Measurements from ENCODE around the gene RAB26. TPM values are rescaled to one million over a fixed set of nuclear protein-coding genes. Genes with fewer than 3 reads are reported as not detected.

Gene RAB26
- total and polyA plus RNA-seq, 2 of the 13 experiments (the other 11 are each of a cell fraction or from before 2014, with no cell fraction given): 0.86 to 3.6 TPM

- Histone ChIP-seq H3K27me3 (ENCODE audit: control insufficient read depth in 1 of 2, insufficient read depth in 2 of 2, low read length in 2 of 2) (no peaks in the 10 kb centered on the region), H3K27ac (ENCODE audit: extremely low read length, insufficient read depth, low read length) (no peak overlapping the region), H4K20me1 (ENCODE audit: insufficient read depth, low read length) (no peaks in the 10 kb centered on the region), H3K36me3 (replicated peaks in 1 of 2; ENCODE audit: control insufficient read depth in 1 of 2, insufficient read depth in 2 of 2, low read length in 2 of 2) (peaks cover 7 to 26% of the 10 kb centered on the region in 2 experiments; a peak in 2 of 5 replicates), H2AFZ (ENCODE audit: low read length) (no peak overlapping the region), H3K9ac (ENCODE audit: insufficient read depth, low read depth, low read length) (no peak overlapping the region), H3K4me1 (ENCODE audit: insufficient read depth, low read length) (peaks cover 10% of the 10 kb centered on the region), H3K9me3 (ENCODE audit: low read length) (no peaks in the 10 kb centered on the region), H3K4me3 (replicated peaks in 1 of 3; ENCODE audit: insufficient read depth in 1 of 3, low read depth in 2 of 3, low read length in 3 of 3) (no peak overlapping the region), H3K79me2 (ENCODE audit: insufficient read depth, low read length) (no peaks in the 10 kb centered on the region), H3K4me2 (ENCODE audit: low read depth, low read length) (no peak overlapping the region)
- BruUV-seq (replicated peaks): TSS peak; percentile 79
- 95% methylated on average over 18 of the region's 20 CpGs for WGBS (ENCODE audit: low lambda C conversion rate)
- TF ChIP-seq AGO2 (optimal IDR thresholded peaks at IDR 0.05; ENCODE audit: low read depth, low read length): peak; percentile 16
- TF ChIP-seq, protein P1, sequence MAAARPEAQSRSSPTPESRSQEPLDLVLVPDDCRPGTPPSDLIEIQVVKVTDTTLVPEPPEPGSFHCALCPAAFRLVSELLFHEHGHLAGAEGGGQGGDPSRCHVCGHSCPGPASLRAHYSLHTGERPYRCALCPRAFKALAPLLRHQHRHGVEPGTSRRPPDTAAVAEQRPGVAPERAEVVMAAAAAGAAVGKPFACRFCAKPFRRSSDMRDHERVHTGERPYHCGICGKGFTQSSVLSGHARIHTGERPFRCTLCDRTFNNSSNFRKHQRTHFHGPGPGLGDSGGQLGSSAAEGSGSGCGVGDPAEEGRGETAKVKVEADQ (CRISPR knock-in tag; IDR thresholded peaks at IDR 0.05; ENCODE audit: borderline replicate concordance): no peak
- TF ChIP-seq KLF13 (CRISPR knock-in tag; IDR thresholded peaks at IDR 0.05): no peak
- TF ChIP-seq HNF4G (IDR thresholded peaks at IDR 0.05; ENCODE audit: borderline replicate concordance, low read depth, low read length): no peak
- TF ChIP-seq HNF4G (CRISPR knock-in tag; IDR thresholded peaks at IDR 0.05; ENCODE audit: borderline replicate concordance, low read depth): no peak
- TF ChIP-seq RBFOX2 (IDR thresholded peaks at IDR 0.05; ENCODE audit: low read depth, low read length): 0 out of 2 replicates have a peak, but pooled peaks have one; percentile 11
- no peak for TF ChIP-seq POLR2AphosphoS5 (IDR thresholded peaks at IDR 0.05; ENCODE audit: low read depth, low read length)
- no peak for TF ChIP-seq ZNF30 (CRISPR knock-in tag; IDR thresholded peaks at IDR 0.05)
- TF ChIP-seq MIER2 (CRISPR knock-in tag; IDR thresholded peaks at IDR 0.05): no peak
- TF ChIP-seq, protein P2, sequence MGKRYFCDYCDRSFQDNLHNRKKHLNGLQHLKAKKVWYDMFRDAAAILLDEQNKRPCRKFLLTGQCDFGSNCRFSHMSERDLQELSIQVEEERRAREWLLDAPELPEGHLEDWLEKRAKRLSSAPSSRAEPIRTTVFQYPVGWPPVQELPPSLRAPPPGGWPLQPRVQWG (CRISPR knock-in tag; IDR thresholded peaks at IDR 0.05; ENCODE audit: borderline replicate concordance, low read depth): no peak
- no peak for TF ChIP-seq TRIM24 (CRISPR knock-in tag; IDR thresholded peaks at IDR 0.05)
- no peak for TF ChIP-seq ZNF589 (CRISPR knock-in tag; conservative IDR thresholded peaks at IDR 0.05)
- intact Hi-C loops (cut with micrococcal nuclease; ENCODE audit: unreplicated experiment) (no loop called here), in situ Hi-C loops (cut with HindIII; ENCODE audit: extremely low pct_ligation_motif_present, low pct_unique_long_range_greater_than_20kb) (no loop called here)
- no peak for ATAC-seq
- no peak for DNase-seq (ENCODE audit: low spot score)
- FAIRE-seq: no peak
- POLR2A ChIA-PET: interaction anchor here (1.1 to 1.7 kb wide), 2 partner anchors 19 to 22 kb away, joined by 3 to 5 read pairs; partner anchors contain the start of gene TRAF7
- CTCF ChIA-PET (ENCODE audit: low intra/inter-chr PET ratio, low total read pairs): no interaction called here
These were observed 29.1 kb downstream of the RAB26 start for GRCh38 chr16:2177561-2177960.
